Eye (tissue), 1 donor: ENCODE measurements around the gene PPP1R13B.
A peak's percentile ranks its signal among the peaks of the same experiment; 100 is the strongest.
"Not testable (repeated sequence)": the region's sequence is repeated elsewhere in the genome, so short reads cannot be mapped to it uniquely, and the experiment has no call there.

Experiments
- DNase-seq: peaks from one replicate; pipeline ENCODE4 v3.0.0-alpha.2; 2015

PPP1R13B gene

GRCh38 chr14:103828315-103828967, 18.9 kb downstream of the PPP1R13B start:
- DNase-seq, result no peak

GRCh38 chr14:103825101-103825500, 22.3 kb downstream of the PPP1R13B start:
- DNase-seq, result no peak

GRCh38 chr14:103820908-103821307, 26.5 kb downstream of the PPP1R13B start:
- no peak for DNase-seq

GRCh38 chr14:103820382-103820781, 27.0 kb downstream of the PPP1R13B start:
- no peak for DNase-seq

GRCh38 chr14:103819503-103820307, 27.7 kb downstream of the PPP1R13B start:
- DNase-seq, result peak; percentile 42

- DNase-seq, result peak; percentile 40
Measured at GRCh38 chr14:103818870-103819269, 28.5 kb downstream of the PPP1R13B start.

GRCh38 chr14:103818422-103818821, 29.0 kb downstream of the PPP1R13B start:
- DNase-seq, result no peak

GRCh38 chr14:103817595-103817994, 29.8 kb downstream of the PPP1R13B start:
- no peak for DNase-seq

- peak; percentile 67 for DNase-seq
Measured at GRCh38 chr14:103816991-103817390, 30.4 kb downstream of the PPP1R13B start.

GRCh38 chr14:103815253-103815652, 32.1 kb downstream of the PPP1R13B start:
- DNase-seq, result no peak

GRCh38 chr14:103811189-103811588, 36.2 kb downstream of the PPP1R13B start:
- DNase-seq, result no peak

- DNase-seq, result peak; percentile 88
Measured at GRCh38 chr14:103808403-103809001, 38.9 kb downstream of the PPP1R13B start.

GRCh38 chr14:103806805-103807204, 40.6 kb downstream of the PPP1R13B start:
- no peak for DNase-seq

GRCh38 chr14:103805708-103806107, 41.7 kb downstream of the PPP1R13B start:
- no peak for DNase-seq

GRCh38 chr14:103803661-103804060, 43.7 kb downstream of the PPP1R13B start:
- DNase-seq, result no peak

- DNase-seq, result no peak
Measured at GRCh38 chr14:103802356-103802755, 45.0 kb downstream of the PPP1R13B start.

- DNase-seq, result no peak
Measured at GRCh38 chr14:103801459-103801858, 45.9 kb downstream of the PPP1R13B start.

GRCh38 chr14:103793192-103793591, 54.2 kb downstream of the PPP1R13B start:
- not testable (repeated sequence) for DNase-seq

GRCh38 chr14:103788086-103788485, 59.3 kb downstream of the PPP1R13B start:
- no peak for DNase-seq

GRCh38 chr14:103782376-103782775, 65.0 kb downstream of the PPP1R13B start:
- DNase-seq, result no peak

GRCh38 chr14:103776319-103776718, 71.1 kb downstream of the PPP1R13B start:
- not testable (repeated sequence) for DNase-seq

- no peak for DNase-seq
Measured at GRCh38 chr14:103775506-103775905, 71.9 kb downstream of the PPP1R13B start.

GRCh38 chr14:103773521-103773920, 73.9 kb downstream of the PPP1R13B start:
- no peak for DNase-seq
